GM18867 (cell line): ENCODE results near the gene SPATS2.
"Not testable (repeated sequence)": the region's sequence is repeated elsewhere in the genome, so short reads cannot be mapped to it uniquely, and the experiment has no call there.

Source experiments
- ATAC-seq: cut with Tn5 transposase; IDR thresholded peaks from one replicate; pipeline ENCODE4 v1.9.1; 2021; ENCODE audit warnings: mild to moderate bottlenecking, moderate library complexity; ENCODE audit not compliant: unreplicated experiment

Gene SPATS2

GRCh38 chr12:49349266-49349665 is 18.0 kb upstream of the SPATS2 start:
- ATAC-seq, result no peak

DNA sequence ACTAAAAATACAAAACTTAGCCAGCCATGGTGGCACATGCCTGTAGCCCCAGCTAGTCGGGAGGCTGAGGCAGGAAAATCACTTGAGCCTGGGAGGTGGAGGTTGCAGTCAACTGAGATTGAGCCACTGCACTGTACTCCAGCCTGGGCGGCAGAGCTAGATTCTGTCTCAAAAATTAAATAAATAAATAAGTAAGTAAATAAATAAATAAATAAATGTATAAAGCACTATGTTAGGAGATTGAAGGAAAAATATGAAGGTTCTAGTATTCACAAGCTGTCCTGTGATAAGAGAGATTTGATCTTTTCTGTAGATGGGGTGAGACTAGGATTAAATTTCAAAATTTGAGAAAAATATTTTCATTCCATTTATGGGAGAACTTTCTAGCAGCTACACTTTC is 14.9 kb upstream of the SPATS2 start:
- ATAC-seq, result no peak

GRCh38 chr12:49355913-49356312 is 11.3 kb upstream of the SPATS2 start:
- no peak for ATAC-seq

- no peak for ATAC-seq
These were observed 10.1 kb upstream of the SPATS2 start for GRCh38 chr12:49357103-49357678.

DNA sequence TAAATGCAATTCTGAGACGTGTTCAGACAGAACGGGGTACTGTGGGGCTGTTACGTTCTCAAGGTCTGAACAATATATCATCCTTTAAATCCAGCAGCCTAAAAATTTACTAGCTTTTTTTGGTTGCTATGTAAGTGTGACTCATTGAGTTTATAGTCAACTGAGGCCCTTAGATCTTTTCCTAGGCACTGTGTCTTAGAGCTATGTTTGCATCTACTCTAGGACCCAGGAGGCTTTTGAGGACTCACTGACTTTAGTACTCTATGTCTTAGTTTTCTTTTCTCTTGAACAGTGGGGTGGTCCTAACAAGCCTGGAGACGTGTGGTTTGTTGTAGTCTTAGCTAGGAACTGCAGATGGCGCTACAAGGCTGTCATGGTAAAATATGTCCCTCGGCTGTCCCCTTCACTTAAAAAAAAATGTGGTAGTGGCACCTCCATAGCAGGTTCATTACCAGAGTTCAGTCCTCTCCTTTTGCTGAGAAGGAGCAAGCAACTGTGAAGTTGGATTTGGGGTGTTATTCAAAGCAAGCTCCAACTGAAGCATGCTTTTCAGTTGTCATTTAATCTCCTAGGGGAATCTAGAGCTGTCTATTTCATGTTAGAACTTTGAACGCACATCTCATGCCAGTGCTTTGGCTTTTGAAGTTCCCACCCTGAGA is 8.7 kb upstream of the SPATS2 start:
- peak; percentile 58 for ATAC-seq

GRCh38 chr12:49359671-49360070 is 7.6 kb upstream of the SPATS2 start:
- no peak for ATAC-seq

DNA sequence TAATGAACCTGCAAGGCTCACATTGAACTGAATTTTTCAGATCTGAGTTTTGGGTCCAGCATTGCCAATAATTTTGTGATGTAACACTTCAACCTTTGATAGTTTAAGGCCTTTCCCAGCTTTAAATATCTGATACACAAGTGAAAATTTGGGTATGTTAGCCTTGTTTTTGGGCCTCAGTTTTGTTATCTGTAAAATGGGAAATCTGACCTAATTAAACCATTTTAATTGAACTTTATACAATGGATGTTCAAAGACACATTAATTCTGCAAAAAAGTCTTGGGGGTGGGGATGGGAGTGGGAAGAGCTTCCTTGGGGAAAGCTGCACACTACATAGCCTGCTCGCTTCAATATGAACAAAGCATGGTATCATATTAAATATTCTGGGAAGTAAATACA is 5.2 kb upstream of the SPATS2 start:
- no peak for ATAC-seq

GRCh38 chr12:49364989-49365388 is 2.3 kb upstream of the SPATS2 start:
- no peak for ATAC-seq

DNA sequence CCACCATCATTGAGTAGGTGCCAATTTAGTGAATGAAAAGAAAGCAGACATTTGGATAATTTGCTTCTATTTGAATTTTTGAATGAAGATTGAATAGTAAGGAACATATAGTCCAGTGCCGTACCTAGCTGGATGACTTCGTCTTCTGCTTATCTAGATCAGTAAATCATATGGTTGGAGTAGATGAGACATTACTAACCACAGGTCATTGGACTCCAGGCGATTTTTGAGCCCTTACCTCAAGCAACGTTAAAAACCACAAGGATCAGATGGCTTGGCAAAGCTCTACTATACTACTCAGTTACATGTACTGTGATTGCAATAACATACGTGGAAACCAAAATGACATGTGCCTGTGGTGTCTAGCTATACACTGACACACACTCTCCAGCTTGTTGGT is 1.7 kb upstream of the SPATS2 start:
- ATAC-seq, result no peak

DNA sequence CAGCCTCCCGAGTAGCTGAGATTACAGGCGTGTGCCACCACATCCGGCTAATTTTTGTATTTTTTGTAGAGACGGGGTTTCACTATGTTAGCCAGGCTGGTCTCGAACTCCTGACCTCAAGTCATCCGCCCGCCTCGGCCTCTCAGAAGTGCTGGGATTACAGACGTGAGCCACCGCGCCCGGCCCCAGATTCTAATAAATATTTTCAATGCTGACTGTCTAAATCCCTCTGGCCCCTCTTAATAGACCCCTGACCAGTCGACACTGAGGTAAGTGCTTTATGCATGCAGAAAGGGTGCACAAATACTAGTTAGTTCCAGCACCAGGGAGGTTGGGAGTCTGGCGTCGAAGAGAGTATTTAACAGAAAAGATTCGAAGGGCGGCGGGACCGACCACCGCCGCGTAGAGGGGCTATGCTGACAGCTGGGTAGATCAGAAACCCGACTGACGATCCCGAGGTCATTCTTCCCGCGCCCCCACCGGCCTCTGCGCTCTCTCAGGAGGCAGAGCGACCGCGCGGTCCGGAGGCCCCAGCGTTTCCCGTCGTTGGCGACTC is 1.1 kb upstream of the SPATS2 start:
- peak; percentile 18 for ATAC-seq

- ATAC-seq, result peak; percentile 66
These were observed 446 bp upstream of the SPATS2 start for GRCh38 chr12:49366652-49367380.

- no peak for ATAC-seq
These were observed 958 bp downstream of the SPATS2 start for GRCh38 chr12:49368240-49368600.

GRCh38 chr12:49369411-49370145 is 2.3 kb downstream of the SPATS2 start:
- ATAC-seq, result peak; percentile 41

- ATAC-seq, result no peak
These were observed 3.3 kb downstream of the SPATS2 start for GRCh38 chr12:49370539-49370938.

DNA sequence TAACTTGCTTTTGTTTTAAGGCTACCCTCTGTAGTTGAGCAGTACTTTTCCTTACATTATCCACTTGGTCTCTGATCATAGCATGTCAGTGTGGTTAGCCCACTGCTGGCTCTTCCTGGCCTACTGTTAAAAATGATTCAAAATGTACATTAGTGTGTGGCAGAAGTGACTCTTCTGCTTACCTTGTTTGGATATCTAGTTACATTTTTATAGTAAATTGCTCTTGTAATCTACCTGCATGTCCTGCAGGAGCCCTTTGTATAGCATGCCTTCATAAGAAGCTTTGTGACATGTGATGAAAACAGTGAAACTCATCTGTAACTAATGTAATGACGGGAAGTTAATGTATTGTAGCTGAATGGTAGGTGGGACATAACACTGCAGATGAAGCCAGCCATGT is 8.1 kb downstream of the SPATS2 start:
- no peak for ATAC-seq

DNA sequence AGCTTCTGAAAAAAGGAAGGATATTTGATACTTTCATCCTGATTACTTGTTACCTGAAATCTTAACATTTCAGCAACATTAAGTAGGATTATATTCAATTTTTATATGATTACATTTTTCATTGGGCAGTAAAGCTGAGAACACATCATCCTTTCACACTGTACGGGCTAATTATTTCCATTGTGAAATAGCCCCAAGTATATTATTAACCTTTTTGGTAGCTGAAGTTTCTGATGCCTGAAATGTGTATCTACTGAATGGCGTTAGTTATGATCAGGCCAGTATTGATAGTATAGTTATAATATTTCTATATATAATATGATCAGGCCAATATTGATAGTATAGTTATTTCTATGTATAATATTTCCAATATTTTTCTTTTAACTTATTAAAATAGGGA is 10.1 kb downstream of the SPATS2 start:
- ATAC-seq, result no peak

GRCh38 chr12:49380184-49380583 is 12.9 kb downstream of the SPATS2 start:
- not testable (repeated sequence) for ATAC-seq

DNA sequence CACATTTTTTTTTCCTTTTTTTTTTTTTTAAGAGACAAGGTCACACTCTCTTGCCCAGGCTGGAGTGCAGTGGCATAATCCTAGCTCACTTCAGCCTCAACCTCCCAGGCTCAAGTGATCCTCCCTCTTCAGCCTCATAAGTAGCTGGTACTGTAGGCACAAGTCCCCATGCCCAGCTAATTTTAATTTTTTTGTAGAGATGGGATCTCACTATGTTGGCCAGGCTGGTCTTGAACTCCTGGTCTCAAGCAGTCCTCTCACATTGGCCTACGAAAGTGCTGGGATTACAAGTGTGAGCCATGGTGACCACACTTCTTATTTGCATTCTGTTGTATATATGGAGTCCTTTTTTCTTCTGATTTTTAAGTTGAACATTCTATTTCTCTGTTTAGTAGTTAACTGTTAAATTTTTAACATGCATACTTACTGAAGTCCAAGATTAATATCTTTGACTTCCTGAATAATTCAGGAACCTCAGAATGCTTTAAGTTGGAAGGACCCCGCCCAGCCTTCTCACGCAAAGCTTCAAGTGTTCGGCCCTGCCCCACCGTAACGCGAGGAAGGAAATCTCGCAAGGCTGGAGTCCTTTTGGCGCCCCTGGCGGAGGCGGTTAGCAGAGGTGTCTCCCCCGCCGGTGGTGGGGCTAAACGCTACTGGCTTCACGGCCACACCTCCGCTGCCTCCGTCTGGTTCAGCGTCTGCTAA is 21.6 kb downstream of the SPATS2 start:
- no peak for ATAC-seq

DNA sequence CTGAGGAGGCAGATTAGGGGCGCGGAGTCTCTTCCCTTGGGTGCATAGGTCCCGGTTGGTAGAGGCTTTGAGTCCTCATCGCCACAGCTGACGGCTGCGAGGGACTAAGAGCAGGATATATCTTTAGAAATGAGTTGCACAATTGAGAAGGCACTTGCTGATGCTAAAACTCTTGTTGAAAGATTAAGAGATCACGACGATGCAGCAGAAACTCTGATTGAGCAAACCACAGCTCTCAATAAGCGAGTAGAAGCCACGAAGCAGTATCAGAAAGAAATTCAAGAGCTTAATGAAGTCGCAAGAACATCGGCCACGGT is 22.1 kb downstream of the SPATS2 start:
- ATAC-seq, result no peak

- ATAC-seq, result no peak
These were observed 29.7 kb downstream of the SPATS2 start for GRCh38 chr12:49397000-49397399.

DNA sequence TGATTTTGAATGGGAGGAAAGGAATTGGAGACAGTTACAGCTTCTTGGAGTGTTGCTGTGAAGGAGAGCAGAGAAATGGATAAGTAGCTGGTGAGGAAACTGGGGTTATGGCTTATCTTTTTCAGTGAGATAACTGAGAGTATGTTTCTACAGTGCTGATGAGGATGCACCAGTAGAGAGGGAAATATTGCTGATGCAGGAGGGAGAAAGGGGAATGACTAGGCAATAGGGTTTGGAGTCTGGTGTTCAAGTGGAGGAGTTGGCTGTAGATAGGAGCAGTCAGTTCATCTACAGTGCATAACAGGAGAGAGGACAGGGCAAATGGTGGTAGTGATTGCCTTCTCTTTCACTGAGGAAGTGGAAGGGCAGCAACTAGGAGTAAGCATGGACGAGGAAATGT is 33.0 kb downstream of the SPATS2 start:
- ATAC-seq, result no peak
